ENCODE results near the gene LRRC38. TPM values are rescaled to one million over a fixed set of nuclear protein-coding genes. Genes with fewer than 3 reads are reported as not detected.

The LRRC38 gene
- total RNA-seq, 4 donors from 2014 or later: 0.17 TPM; not detected in 3

DNA sequence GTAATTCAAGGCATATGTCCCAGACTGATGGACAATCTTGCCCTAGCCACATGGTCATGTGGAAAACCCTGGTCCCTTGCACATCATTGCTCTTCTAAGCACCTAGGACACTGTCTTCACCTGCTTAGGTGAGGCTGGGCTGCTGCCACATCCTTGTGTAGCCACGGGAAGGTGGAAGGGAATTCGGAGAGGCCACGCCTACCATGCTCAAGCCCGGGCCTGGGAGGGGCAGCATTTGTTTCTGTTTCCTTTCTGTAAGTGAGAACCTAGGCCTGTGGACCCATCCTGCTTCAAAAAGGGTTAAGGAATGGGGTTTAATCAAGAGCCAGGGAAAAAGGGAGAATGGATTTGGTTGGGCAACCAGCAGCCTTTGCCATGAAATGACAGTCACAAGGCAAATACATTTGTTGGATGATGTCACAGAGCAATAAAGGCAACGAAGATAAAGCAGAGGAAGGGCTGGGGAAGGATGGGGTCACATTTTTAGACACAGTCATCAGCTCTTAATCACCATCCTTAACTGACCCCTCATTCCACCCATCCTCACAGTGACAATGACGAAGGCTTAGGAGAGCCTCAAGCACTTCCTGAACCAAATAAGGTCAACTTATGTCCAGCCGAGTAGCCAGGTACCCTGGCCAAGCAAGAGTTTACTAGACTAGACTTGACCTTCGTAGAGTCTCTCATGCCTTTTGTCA lies 10.1 kb upstream of the LRRC38 start:
- H3K4me1 ChIP-seq: no peaks in the 10 kb centered on the region
- TF ChIP-seq, protein P1, sequence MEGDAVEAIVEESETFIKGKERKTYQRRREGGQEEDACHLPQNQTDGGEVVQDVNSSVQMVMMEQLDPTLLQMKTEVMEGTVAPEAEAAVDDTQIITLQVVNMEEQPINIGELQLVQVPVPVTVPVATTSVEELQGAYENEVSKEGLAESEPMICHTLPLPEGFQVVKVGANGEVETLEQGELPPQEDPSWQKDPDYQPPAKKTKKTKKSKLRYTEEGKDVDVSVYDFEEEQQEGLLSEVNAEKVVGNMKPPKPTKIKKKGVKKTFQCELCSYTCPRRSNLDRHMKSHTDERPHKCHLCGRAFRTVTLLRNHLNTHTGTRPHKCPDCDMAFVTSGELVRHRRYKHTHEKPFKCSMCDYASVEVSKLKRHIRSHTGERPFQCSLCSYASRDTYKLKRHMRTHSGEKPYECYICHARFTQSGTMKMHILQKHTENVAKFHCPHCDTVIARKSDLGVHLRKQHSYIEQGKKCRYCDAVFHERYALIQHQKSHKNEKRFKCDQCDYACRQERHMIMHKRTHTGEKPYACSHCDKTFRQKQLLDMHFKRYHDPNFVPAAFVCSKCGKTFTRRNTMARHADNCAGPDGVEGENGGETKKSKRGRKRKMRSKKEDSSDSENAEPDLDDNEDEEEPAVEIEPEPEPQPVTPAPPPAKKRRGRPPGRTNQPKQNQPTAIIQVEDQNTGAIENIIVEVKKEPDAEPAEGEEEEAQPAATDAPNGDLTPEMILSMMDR (IDR thresholded peaks at IDR 0.05): no peak
- TF ChIP-seq EP300 (IDR thresholded peaks at IDR 0.05) (no peak), POLR2A (IDR thresholded peaks at IDR 0.05; ENCODE audit: low read depth) (no peak), POLR2AphosphoS5 (IDR thresholded peaks at IDR 0.05) (no peak)
- H3K9me3 ChIP-seq: peaks cover 0 to 19% (median 10%) of the 10 kb centered on the region in 4 donors
- H3K4me3 ChIP-seq: no peak overlapping the region
- no peak for DNase-seq (ENCODE audit: extremely low spot score)
- 52% methylated on average over 8 of the region's 8 CpGs for WGBS
- no peaks in the 10 kb centered on the region for H3K36me3 ChIP-seq
- intact Hi-C loops (cut with DNase I): no loop called here
- H3K27me3 ChIP-seq: peaks cover 0 to 48% (median under 1%) of the 10 kb centered on the region in 4 donors
- no peak overlapping the region for H3K27ac ChIP-seq (replicated peaks in 1 of 4)

GRCh38 chr1:13520985-13521384 lies 7.2 kb upstream of the LRRC38 start:
- Histone ChIP-seq H3K27me3 (peaks cover 0 to 60% (median 10%) of the 10 kb centered on the region in 4 donors), H3K36me3 (no peaks in the 10 kb centered on the region), H3K27ac (replicated peaks in 1 of 4) (no peak overlapping the region), H3K9me3 (peaks cover 0 to 12% (median 10%) of the 10 kb centered on the region in 4 donors), H3K4me3 (no peak overlapping the region), H3K4me1 (no peaks in the 10 kb centered on the region)
- intact Hi-C loops (cut with DNase I): no loop called here
- TF ChIP-seq EP300 (IDR thresholded peaks at IDR 0.05) (no peak), POLR2A (IDR thresholded peaks at IDR 0.05; ENCODE audit: low read depth) (no peak), POLR2AphosphoS5 (IDR thresholded peaks at IDR 0.05) (no peak)
- TF ChIP-seq, protein P1 (IDR thresholded peaks at IDR 0.05): no peak
- no peak for DNase-seq (ENCODE audit: extremely low spot score)
- whole genome bisulfite sequencing: 86% methylated on average over 12 of the region's 12 CpGs

GRCh38 chr1:13517193-13517812 lies 3.5 kb upstream of the LRRC38 start:
- DNase-seq (ENCODE audit: extremely low spot score): no peak
- H3K27ac ChIP-seq (replicated peaks in 1 of 4): no peak overlapping the region

DNA sequence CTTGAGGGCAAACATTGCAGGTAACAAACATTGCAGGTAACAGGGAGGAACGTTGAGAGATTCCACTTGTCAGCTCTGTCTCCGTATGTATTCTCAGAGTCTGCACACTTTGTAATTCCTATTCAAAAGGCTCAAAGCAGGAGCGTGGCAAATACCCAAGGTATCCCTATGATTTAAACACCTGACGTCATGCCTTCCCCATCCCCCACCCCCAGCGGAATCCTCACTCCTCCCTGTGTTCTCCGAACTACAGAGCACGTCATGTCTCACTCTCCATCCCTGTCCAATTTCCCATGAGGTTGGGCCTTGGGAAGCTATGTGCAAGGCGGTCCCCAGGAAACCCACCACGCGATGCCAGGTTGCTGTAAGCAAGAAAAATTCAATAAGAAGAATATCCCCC lies 2.8 kb upstream of the LRRC38 start:
- intact Hi-C loops (cut with DNase I): no loop called here
- TF ChIP-seq POLR2A (IDR thresholded peaks at IDR 0.05; ENCODE audit: low read depth) (no peak), EP300 (IDR thresholded peaks at IDR 0.05) (no peak), POLR2AphosphoS5 (IDR thresholded peaks at IDR 0.05) (no peak)
- TF ChIP-seq, protein P1 (IDR thresholded peaks at IDR 0.05): no peak
- DNase-seq (ENCODE audit: extremely low spot score): no peak
- Histone ChIP-seq H3K9me3 (peaks cover 0 to 9% (median 8%) of the 10 kb centered on the region in 4 donors), H3K27ac (replicated peaks in 1 of 4) (no peak overlapping the region), H3K4me3 (no peak overlapping the region), H3K4me1 (peaks cover 0 to 17% (median 7%) of the 10 kb centered on the region in 4 donors), H3K27me3 (peaks cover 0 to 92% (median 14%) of the 10 kb centered on the region in 4 donors), H3K36me3 (no peaks in the 10 kb centered on the region)
- WGBS: 56% methylated on average over 9 of the region's 10 CpGs

More at GRCh38 chr1:13517193-13517812, 3.5 kb upstream of the LRRC38 start:
- no peak overlapping the region for H3K4me3 ChIP-seq
- H3K9me3 ChIP-seq: peaks cover 0 to 9% (median 8%) of the 10 kb centered on the region in 4 donors
- peaks cover 0 to 17% (median 7%) of the 10 kb centered on the region in 4 donors for H3K4me1 ChIP-seq
- peaks cover 0 to 92% (median 14%) of the 10 kb centered on the region in 4 donors for H3K27me3 ChIP-seq
- TF ChIP-seq POLR2AphosphoS5 (IDR thresholded peaks at IDR 0.05) (no peak), POLR2A (IDR thresholded peaks at IDR 0.05; ENCODE audit: low read depth) (no peak), EP300 (IDR thresholded peaks at IDR 0.05) (no peak)
- TF ChIP-seq, protein P1 (IDR thresholded peaks at IDR 0.05): peak in 2 of 3 experiments; percentile 15 to 36
- intact Hi-C loops (cut with DNase I): no loop called here
- 31% methylated on average over 9 of the region's 18 CpGs for WGBS
- no peaks in the 10 kb centered on the region for H3K36me3 ChIP-seq
